A549 (cell line): ENCODE results near the gene PANK2.

ENCODE experiments used
- CEBPB ChIP-seq, 2 experiments: fragments of >200 bp in 1 of 2; sonication (Bioruptor Twin) in 1 of 2; formaldehyde crosslinking in 1 of 2; IDR thresholded peaks; 2 replicates each; pipeline ENCODE4 v1.6.1; 2012 to 2016
- CHD2 ChIP-seq: fragments of 150-350 bp; IDR thresholded peaks from 2 replicates; pipeline ENCODE4 v1.6.1; 2014; ENCODE audit warnings: low read length; ENCODE audit not compliant: partially characterized antibody
- CHD4 ChIP-seq: fragments of 200-600 bp; sonication (generic); IDR thresholded peaks from 2 replicates; pipeline ENCODE4 v1.6.1; 2016; ENCODE audit warnings: antibody characterized with exemption, mild to moderate bottlenecking, borderline replicate concordance
- E2F6 ChIP-seq: IDR thresholded peaks from 2 replicates; pipeline ENCODE4 v1.6.1; 2012; ENCODE audit warnings: low read depth, borderline replicate concordance
- HDAC2 ChIP-seq: fragments of 200-600 bp; sonication (generic); IDR thresholded peaks from 2 replicates; pipeline ENCODE4 v1.6.1; 2016
- HOXA7 ChIP-seq: fragments of 250-450 bp; sonication (Bioruptor Pico); IDR thresholded peaks from 2 replicates; pipeline ENCODE4 v1.5.0; 2020; ENCODE audit warnings: mild to moderate bottlenecking, moderate library complexity
- JUNB ChIP-seq: fragments of >200 bp; sonication (Bioruptor Twin); formaldehyde crosslinking; IDR thresholded peaks from 2 replicates; pipeline ENCODE4 v1.6.1; 2016
- MYC ChIP-seq: IDR thresholded peaks from 2 replicates; pipeline ENCODE4 v1.6.1; 2012; ENCODE audit warnings: mild to moderate bottlenecking, inconsistent platforms, low read length, improper control_type of control experiment, borderline replicate concordance
- PHF8 ChIP-seq: fragments of 200-600 bp; sonication (generic); IDR thresholded peaks from 2 replicates; pipeline ENCODE4 v1.6.1; 2016; ENCODE audit warnings: low read depth, mild to moderate bottlenecking, antibody characterized with exemption, moderate library complexity, borderline replicate concordance
- POLR2A ChIP-seq: IDR thresholded peaks from 2 replicates; pipeline ENCODE4 v1.6.1; 2012; ENCODE audit warnings: mild to moderate bottlenecking, low read length
- RNF2 ChIP-seq: fragments of 200-600 bp; sonication (generic); IDR thresholded peaks from 2 replicates; pipeline ENCODE4 v1.6.1; 2016; ENCODE audit warnings: low read depth, mild to moderate bottlenecking, antibody characterized with exemption, moderate library complexity, borderline replicate concordance
- ZNF302 ChIP-seq: fragments of 250-450 bp; sonication (Bioruptor Pico); IDR thresholded peaks from 2 replicates; pipeline ENCODE4 v1.9.0; 2021; ENCODE audit warnings: inconsistent platforms, mild to moderate bottlenecking, moderate library complexity
- TF ChIP-seq, protein P1 (sequence below): fragments of >200 bp; sonication (Bioruptor Twin); formaldehyde crosslinking; IDR thresholded peaks from 3 replicates; pipeline ENCODE4 v1.5.1; 2016

DNA sequence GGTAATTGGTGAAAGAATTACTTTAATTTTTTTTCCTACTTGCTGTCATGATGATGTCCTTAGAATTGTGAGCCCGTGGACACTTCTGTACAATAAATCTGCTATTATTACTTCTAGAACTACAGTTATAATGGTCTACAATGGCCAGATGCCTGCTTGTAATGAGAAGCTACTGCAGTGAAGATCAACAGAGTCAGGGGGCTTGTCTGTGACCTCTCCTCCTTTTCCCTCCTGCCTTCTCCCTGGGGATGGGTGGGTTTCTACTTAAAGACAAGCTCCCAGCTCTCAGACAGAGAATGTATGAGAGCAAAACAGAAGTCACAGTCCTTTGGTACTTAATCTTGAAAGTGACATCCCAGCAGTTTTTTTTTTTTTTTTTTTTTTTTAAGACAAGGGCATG lies 13.2 kb upstream of the PANK2 start:
- TF ChIP-seq POLR2A, result no peak
- TF ChIP-seq E2F6, result no peak
- no peak for TF ChIP-seq CHD2
- TF ChIP-seq, protein P1, sequence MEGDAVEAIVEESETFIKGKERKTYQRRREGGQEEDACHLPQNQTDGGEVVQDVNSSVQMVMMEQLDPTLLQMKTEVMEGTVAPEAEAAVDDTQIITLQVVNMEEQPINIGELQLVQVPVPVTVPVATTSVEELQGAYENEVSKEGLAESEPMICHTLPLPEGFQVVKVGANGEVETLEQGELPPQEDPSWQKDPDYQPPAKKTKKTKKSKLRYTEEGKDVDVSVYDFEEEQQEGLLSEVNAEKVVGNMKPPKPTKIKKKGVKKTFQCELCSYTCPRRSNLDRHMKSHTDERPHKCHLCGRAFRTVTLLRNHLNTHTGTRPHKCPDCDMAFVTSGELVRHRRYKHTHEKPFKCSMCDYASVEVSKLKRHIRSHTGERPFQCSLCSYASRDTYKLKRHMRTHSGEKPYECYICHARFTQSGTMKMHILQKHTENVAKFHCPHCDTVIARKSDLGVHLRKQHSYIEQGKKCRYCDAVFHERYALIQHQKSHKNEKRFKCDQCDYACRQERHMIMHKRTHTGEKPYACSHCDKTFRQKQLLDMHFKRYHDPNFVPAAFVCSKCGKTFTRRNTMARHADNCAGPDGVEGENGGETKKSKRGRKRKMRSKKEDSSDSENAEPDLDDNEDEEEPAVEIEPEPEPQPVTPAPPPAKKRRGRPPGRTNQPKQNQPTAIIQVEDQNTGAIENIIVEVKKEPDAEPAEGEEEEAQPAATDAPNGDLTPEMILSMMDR, result no peak
- TF ChIP-seq ZNF302 (CRISPR knock-in tag), result no peak
- TF ChIP-seq RNF2, result no peak
- TF ChIP-seq CEBPB (IDR thresholded peaks at IDR 0.05), result no peak
- TF ChIP-seq HDAC2, result no peak
- no peak for TF ChIP-seq CHD4
- no peak for TF ChIP-seq JUNB
- TF ChIP-seq HOXA7, result no peak
- TF ChIP-seq MYC, result no peak
- no peak for TF ChIP-seq PHF8
